LNCaP clone FGC (cell line): Measurements from ENCODE around the gene METTL27.

ENCODE experiments used
- DNase-seq: peaks from one replicate; pipeline ENCODE4 v3.0.0-alpha.2; 2011; ENCODE audit warnings: low read depth
- H3K4me3 ChIP-seq: 2 replicates; pipeline ENCODE4 v1.5.1; 2011; ENCODE audit warnings: mild to moderate bottlenecking, low read depth, low read length, control low read depth
- TF ChIP-seq, protein P1 (sequence below): IDR thresholded peaks from 2 replicates; pipeline ENCODE4 v1.5.1; 2012; ENCODE audit warnings: mild to moderate bottlenecking; ENCODE audit not compliant: control insufficient read depth, insufficient read depth; ENCODE audit errors: extremely low read depth

METTL27 gene

DNA sequence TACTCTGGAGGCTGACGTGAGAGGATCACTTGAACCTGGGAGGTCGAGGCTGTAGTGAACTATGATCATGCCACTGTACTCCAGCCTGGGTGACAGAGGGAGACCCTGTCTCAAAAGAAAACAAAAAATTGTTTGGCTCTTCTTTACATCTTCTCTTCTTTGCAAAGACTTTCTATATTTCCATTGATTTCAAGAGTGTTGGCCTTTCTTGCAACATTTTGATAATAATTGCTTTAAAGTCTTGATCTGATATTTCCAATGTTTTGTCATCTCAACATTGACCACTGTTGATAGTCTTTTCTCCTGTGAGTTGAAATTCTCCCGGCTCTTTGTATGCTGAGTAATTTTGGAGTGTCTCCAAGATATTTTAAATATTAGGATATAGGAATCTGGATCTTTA lies 29.3 kb downstream of the METTL27 start:
- H3K4me3 ChIP-seq, result no peak overlapping the region
- no peak for DNase-seq
- TF ChIP-seq, protein P1, sequence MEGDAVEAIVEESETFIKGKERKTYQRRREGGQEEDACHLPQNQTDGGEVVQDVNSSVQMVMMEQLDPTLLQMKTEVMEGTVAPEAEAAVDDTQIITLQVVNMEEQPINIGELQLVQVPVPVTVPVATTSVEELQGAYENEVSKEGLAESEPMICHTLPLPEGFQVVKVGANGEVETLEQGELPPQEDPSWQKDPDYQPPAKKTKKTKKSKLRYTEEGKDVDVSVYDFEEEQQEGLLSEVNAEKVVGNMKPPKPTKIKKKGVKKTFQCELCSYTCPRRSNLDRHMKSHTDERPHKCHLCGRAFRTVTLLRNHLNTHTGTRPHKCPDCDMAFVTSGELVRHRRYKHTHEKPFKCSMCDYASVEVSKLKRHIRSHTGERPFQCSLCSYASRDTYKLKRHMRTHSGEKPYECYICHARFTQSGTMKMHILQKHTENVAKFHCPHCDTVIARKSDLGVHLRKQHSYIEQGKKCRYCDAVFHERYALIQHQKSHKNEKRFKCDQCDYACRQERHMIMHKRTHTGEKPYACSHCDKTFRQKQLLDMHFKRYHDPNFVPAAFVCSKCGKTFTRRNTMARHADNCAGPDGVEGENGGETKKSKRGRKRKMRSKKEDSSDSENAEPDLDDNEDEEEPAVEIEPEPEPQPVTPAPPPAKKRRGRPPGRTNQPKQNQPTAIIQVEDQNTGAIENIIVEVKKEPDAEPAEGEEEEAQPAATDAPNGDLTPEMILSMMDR, result no peak

DNA sequence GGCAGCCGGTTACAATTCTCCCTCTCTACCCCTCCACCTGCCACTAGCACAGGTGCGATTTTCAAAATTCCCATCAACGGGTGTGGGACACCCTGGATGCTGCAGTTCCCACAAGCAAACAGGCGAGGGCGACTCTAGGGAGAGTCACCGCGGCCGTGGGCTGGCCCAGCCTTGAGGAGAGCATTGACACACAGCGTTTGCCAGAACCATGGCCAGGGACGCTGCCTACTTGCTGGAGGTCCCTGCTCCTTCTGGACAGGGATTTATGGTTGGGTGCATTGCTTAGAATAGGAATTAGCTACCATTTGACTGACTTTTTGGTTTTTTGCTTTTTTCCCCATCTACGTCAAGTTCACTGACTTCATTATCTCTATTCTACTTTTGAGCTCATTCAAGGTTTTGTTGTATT lies 30.6 kb downstream of the METTL27 start:
- no peak for DNase-seq
- TF ChIP-seq, protein P1, result peak; percentile 84
- H3K4me3 ChIP-seq, result no peak overlapping the region

GRCh38 chr7:73810998-73811360 lies 31.3 kb downstream of the METTL27 start:
- no peak overlapping the region for H3K4me3 ChIP-seq
- DNase-seq, result no peak
- TF ChIP-seq, protein P1, result no peak

DNA sequence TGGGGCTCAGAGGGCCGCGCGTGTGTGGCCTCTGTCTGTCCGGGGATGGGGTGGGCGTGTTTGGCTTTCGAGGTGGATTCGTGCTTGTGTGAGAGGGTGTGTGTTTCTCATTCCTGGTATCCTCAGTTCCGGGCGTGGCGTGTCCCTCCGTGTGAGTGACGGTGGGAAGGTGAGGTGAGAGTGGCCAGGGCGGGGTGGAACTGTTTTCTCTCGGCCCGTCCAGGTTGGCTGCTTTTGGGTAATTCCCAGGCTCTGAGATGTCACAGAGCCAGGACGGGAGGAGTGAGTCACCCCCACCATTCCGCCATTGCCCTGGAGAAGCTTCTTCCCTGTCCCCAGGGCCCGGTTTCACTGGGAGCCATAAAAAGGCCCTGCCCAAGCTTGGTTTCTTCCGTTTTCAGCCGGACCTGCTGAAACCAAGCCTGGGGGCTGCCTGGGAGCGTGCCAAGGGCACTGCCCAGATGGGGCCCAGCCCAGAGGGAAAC lies 32.8 kb downstream of the METTL27 start:
- H3K4me3 ChIP-seq, result no peak overlapping the region
- TF ChIP-seq, protein P1, result no peak
- DNase-seq, result no peak

- TF ChIP-seq, protein P1, result no peak
- no peak overlapping the region for H3K4me3 ChIP-seq
- no peak for DNase-seq
Measured at GRCh38 chr7:73802459-73802858, 39.9 kb downstream of the METTL27 start.

DNA sequence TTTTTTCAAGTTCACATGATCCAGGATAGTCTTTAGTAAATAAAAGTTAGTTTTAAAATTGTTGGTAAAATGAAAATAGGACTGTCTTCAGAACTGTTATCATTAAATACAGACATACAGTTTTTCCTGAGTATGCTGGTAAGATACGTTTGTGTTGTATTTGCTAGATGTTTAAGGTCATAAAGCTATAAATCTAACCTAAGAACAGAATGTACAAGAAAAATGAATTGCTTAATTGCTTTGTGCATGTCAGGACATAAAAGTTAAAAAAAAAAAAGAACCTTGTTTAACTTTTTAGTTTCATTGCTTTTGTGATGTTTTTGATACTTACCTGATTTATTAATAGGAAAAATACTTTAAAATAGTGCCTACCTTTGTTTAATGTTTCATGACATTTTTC lies 40.7 kb downstream of the METTL27 start:
- TF ChIP-seq, protein P1, result no peak
- no peak overlapping the region for H3K4me3 ChIP-seq
- DNase-seq, result no peak
